H54 (cell line): ENCODE data around the gene SLC8B1.

Experiments
- DNase-seq: peaks from one replicate; pipeline ENCODE4 v3.0.0; 2011; ENCODE audit warnings: low spot score, mixed read lengths; ENCODE audit not compliant: insufficient read length
- FAIRE-seq: peaks from 3 replicates; lab custom pipeline; 2011; peaks lifted over from hg19 to GRCh38; lab: Jason Lieb, UNC
- POLR2A ChIP-seq: IDR thresholded peaks from 2 replicates; pipeline ENCODE4 v1.6.1; 2011; ENCODE audit warnings: low read depth, mild to moderate bottlenecking, low read length

SLC8B1 gene

DNA sequence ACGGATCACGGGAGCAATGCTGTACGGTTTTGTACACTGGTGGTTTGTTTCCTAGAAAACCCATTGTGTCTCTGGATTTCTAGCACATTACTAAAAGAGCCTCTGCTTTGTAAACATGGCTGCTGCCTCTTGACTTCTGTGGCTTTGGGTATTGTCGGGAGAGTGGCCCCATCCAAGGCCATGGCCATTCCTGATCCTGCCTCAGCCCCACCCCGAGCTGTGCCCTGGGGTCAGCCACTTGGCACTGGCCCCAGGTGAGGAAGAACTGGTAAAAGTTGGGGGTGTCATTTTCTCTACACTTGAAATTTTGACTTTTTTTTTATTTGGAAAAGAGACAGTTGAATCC is 36.5 kb downstream of the SLC8B1 start:
- DNase-seq (no peak), FAIRE-seq (no peak)
- TF ChIP-seq POLR2A: no peak

DNA sequence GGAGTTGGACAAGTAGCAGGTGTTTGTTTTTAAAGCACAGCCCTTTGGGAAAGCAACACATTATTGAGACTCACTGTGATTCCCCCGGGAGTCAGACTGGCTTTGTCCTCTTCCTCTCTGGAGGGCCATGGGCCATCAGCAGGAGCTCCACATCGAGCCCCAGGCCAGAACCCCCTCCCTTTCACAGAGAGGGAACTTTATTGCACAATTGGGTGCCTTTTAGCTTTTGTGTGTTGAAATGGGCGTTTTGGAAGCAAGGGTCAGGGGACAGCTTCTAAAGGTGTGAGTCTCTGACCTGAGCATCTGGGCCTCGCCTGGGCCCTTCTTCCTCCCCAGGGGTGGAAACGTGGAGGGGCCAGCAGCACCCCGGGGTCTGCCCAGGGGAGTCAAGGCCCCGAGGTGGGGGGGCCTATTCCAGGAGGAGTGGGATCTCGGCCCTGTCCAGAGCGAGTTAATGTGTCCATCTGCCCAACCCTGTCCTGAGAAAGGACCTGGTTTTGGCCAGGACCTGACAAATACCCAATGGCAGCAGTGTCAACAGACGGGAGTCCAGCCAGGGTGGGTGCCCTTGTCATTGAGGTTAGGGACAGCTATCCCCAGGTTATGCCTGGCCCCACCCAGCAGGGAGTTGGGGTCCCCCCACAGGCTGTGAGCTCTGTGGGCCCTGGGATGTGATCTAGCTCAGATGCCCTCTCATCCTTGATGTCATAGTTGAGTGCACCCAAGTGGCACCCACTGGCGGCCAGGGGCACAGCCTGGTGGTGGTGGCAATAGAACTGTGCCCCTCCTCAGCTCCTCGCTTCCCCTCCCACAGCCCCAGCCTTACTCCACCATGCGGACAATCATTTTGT is 37.1 kb downstream of the SLC8B1 start:
- no peak for TF ChIP-seq POLR2A
- DNase-seq (no peak), FAIRE-seq (no peak)

DNA sequence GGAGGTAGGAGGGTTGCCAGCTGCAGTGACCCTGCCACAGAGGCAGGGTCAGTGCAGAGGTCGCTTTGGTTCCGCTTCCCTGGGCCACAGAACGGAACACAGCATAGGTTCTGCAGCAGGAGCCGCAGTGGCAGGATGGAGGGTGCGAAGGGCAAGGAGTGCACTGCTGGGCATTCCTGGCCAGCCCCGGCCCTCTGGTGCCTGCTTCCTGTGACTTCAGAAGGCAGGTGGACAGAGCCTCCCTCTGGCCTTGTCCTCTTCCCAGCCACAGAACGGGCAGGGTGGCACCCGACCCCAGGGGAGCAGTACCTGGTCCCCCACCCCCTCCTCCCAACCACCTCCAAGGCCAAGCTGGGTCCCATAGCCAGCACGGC is 37.7 kb downstream of the SLC8B1 start:
- DNase-seq (no peak), FAIRE-seq (no peak)
- no peak for TF ChIP-seq POLR2A

GRCh38 chr12:113296557-113297213 is 38.2 kb downstream of the SLC8B1 start:
- DNase-seq (no peak), FAIRE-seq (no peak)
- TF ChIP-seq POLR2A: no peak

- TF ChIP-seq POLR2A: no peak
- FAIRE-seq: no peak
Measured at GRCh38 chr12:113295886-113296556, 38.9 kb downstream of the SLC8B1 start.

GRCh38 chr12:113293100-113293499 is 41.8 kb downstream of the SLC8B1 start:
- no peak for TF ChIP-seq POLR2A
- DNase-seq: no peak
- no peak for FAIRE-seq

More at GRCh38 chr12:113295886-113296556, 38.9 kb downstream of the SLC8B1 start:
- DNase-seq: no peak

GRCh38 chr12:113292547-113292946 is 42.4 kb downstream of the SLC8B1 start:
- TF ChIP-seq POLR2A: no peak
- DNase-seq (no peak), FAIRE-seq (no peak)

GRCh38 chr12:113292091-113292490 is 42.8 kb downstream of the SLC8B1 start:
- DNase-seq: no peak
- FAIRE-seq: no peak
- TF ChIP-seq POLR2A: no peak

GRCh38 chr12:113291586-113291985 is 43.3 kb downstream of the SLC8B1 start:
- TF ChIP-seq POLR2A: no peak
- FAIRE-seq (no peak), DNase-seq (no peak)

DNA sequence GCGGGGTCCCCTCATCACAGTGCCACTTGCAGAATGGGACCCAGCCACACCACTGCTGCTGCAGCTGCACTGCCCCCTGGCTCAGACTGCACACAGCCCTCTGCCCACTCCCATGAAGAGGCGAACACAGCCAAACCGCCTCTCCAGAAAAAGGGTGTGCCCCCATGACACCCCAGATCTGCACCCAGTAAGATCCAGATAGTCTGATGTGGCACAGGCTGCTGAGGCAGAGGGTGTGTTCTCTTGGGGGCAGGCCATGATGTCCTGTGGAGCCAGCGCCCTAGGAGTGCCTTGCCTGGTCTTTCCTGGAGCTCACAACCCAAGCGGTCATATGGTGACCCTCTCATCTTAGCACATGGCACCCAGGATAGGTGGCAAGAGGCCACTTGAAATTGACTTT is 44.4 kb downstream of the SLC8B1 start:
- FAIRE-seq: no peak
- TF ChIP-seq POLR2A: no peak
- DNase-seq: no peak

DNA sequence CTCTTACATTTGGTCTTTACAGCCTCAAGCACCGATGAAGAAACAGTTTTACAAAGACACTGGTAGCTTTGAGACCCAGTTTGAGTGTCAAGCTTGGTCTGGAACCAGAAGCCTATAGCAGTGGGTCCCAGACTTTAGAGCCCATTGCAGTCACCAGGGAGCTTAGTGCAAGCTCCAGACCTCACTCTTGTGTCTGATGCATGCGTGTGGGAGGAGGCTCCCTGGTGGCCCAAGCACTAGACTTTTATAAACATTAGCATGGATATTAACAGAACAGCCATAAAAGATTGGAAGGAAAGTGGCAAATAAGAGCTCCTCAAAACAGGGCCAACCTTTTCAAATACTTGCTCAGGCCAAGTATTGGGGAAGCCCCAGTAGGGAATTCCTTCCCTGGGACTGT is 45.5 kb downstream of the SLC8B1 start:
- TF ChIP-seq POLR2A: no peak
- FAIRE-seq: no peak
- DNase-seq: no peak

DNA sequence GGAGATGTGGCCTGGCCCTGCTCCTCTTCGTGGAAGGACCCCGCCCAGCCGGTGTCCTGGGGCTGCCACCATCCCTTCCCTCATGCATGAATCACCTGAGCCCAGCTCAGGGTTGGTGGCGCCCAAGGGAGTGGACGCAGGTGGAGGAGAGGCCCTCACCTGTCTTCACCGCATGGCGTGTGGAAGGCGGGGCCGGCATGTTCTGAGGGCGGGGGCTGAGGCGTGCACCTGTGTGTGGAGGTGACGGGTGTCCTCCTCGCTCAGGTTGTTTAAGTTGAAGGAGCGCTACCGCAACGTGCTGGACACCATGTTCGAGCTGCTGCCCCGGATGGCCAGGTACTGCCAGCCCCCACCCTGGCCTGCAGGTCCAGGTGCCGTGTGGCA is 47.0 kb downstream of the SLC8B1 start:
- no peak for TF ChIP-seq POLR2A
- FAIRE-seq (no peak), DNase-seq (no peak)

DNA sequence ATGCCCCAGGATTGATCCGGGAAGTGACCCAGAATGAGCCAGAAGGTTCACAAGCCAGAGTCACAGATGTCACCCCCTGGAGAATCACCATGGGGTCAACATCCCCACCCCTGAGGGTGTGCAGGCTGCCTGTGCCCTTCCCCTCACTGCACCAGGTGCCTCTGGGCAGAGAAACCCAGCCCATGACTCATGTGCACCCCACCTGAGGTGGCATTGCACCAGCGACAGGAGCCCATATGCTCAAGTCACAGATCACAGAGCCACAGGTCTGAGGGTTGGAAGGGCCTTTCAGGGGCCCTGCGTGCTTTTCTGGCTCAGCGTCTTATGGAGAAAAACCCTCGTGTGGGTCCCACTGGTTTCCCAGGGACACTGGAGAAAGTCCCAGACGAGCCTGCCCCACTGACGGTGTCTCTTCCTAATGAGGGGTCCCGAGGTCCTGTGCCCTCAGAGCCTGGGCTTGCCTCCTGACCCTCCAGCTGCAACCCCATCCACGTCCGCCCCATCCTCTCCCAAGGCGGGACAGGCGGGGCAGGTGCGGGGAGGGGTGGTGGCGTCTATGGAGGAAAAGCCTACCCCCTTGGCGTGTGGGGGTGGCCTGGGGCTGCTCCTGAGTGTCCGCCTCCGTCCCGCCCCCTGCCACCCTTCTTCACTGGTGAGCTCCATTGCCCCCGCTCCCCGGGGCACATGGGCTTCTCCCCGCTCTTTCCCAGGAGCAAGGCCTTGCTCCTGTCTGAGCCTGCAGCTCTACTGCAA is 47.6 kb downstream of the SLC8B1 start:
- DNase-seq: no peak
- no peak for TF ChIP-seq POLR2A
- FAIRE-seq: no peak

DNA sequence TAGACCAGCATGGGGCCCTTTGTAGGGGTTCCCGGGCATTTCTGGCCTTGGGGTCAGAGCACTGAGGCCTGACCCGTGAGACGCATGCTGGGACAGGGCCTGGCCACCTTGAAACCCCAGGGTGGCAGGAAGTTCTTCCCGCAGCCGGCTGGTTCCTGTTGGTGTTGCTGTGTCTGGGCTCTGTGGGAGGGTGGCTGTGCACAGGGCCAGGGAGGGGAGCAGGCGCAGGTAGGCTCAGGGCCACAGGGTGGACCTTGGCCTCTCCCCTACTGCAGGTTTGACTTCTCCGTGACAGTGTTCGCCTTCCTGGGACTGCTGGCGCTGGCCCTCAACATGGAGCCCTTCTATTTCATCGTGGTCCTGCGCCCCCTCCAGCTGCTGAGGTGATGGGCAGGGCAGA is 48.2 kb downstream of the SLC8B1 start:
- no peak for FAIRE-seq
- no peak for DNase-seq
- TF ChIP-seq POLR2A: no peak
